Umbilical cord (tissue), 2 donors: ENCODE results near the gene NCKIPSD. TPM values are rescaled to one million over a fixed set of nuclear protein-coding genes. Genes with fewer than 3 reads are reported as not detected.

ENCODE experiments used
- DNase-seq: peaks from one replicate; pipeline ENCODE4 v3.0.0-alpha.2; 2015; ENCODE audit warnings: low spot score
- total RNA-seq: library from RNA; depleted of rRNA; stranded (reverse); fragments of >200 nt; gene quantifications from one replicate; pipeline ENCODE4 v1.2.3, GENCODE V29; 2014; ENCODE audit warnings: low replicate concordance; ENCODE audit not compliant: insufficient read depth

NCKIPSD gene
- total RNA-seq, 1 donor from 2014 or later = 7.9 TPM

GRCh38 chr3:48696601-48697000 lies 10.9 kb upstream of the NCKIPSD start:
- no peak for DNase-seq

- DNase-seq = no peak
Measured at GRCh38 chr3:48696156-48696555, 10.4 kb upstream of the NCKIPSD start.

- no peak for DNase-seq
Measured at GRCh38 chr3:48695393-48695753, 9.7 kb upstream of the NCKIPSD start.

- DNase-seq = peak; percentile 68
Measured at GRCh38 chr3:48694610-48695392, 9.1 kb upstream of the NCKIPSD start.

GRCh38 chr3:48693826-48694225 lies 8.1 kb upstream of the NCKIPSD start:
- no peak for DNase-seq

DNA sequence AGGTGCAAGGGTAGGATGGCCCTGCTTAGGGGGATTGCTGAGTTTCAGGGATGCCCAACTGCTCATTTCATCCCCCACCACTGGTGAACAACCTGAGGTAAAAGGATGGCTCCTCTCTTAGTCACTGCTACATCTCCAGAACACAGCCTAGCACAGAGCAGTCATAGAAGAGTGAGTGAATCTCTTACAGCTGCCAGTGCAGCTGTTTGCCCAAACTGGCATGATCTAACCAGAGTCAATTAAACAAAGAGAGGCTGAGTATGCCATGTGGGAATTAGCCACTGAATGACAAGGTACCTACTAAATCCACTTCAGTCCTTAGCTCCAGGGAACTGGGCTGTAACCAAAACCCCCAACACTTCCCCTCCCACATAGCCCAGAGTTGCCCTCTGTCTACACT lies 6.8 kb upstream of the NCKIPSD start:
- DNase-seq = no peak

DNA sequence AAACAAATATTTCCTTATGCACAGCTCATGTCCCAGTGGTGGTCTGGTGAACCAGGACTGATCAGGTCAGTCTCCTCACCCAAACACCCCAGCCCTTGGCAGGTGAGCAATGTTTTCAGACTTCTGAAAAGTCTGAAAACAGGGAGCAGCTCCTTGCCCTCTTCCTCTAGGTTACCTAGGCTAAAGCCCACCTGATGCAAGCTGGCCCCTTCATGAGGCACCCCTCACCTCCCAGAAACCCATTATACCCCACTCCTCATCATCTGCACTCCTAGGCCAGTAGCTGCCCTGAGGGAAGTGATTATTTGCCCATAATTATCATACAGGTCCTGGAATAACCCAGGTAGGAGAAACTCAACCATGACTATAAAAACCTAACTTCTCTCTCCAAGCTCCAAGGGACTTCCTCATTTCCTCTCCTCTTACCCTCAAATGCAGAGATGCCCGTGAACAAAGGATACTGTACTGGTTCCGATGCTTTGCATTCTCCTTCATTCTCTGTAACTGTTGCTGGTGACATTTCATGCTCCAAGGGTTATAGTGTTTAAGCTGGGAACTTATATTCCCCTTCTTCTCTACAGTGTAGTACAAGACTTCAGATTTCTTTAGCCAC lies 5.2 kb upstream of the NCKIPSD start:
- DNase-seq = no peak

GRCh38 chr3:48689384-48689783 lies 3.7 kb upstream of the NCKIPSD start:
- DNase-seq = no peak

- no peak for DNase-seq
Measured at GRCh38 chr3:48688737-48689075, 3.0 kb upstream of the NCKIPSD start.

DNA sequence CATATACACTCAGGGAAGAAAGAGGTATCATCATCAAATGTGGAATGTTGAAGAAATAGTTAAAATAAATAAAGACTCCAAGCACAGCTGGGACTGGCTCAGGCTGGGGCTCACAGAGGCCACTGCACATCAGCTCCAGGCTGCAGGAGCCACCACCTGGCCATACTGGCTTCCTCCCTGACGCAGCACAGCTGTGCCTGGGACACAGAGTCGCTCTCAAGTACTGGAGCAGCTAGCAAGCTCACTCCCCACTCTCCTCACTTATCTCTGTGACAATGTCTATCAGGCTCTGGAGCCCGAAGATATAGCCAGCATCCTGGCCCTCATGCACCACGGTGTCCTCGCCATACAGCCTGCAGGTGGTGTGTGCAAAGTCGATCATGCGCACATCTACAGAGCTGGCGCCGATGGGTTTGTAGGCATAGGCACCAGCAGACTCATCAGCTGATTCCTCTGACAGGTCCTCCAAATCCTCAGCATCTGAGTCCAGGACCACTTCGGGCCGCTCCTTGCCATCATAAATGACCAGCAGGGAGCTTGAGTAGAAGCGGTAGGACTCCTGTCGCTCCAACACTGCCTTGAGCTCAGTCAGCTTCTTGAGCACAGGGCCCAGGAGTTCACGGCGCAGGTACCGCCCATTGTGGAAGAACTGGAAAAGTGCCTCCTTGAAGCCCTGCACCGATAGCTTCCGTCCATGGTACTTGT lies 2.5 kb upstream of the NCKIPSD start:
- DNase-seq = no peak

GRCh38 chr3:48687220-48687678 lies 1.5 kb upstream of the NCKIPSD start:
- no peak for DNase-seq

GRCh38 chr3:48686538-48687219 lies 964 bp upstream of the NCKIPSD start:
- peak; percentile 39 for DNase-seq

DNA sequence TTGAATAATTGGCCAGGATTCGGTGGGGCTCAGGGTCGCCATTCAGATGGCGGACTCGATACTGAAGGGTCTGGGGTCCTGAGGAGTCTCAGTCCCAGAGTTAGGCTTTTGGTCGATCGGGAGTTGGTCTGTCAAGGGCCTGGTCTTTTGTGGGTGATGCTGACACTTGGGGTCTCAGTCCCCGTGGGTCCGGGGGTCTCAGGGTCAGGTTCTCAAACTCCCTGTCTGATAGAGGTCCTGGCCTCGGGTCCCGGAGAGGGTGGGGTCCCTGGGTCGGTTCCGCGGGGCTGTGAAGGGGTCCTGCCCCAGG lies 467 bp downstream of the NCKIPSD start:
- no peak for DNase-seq

DNA sequence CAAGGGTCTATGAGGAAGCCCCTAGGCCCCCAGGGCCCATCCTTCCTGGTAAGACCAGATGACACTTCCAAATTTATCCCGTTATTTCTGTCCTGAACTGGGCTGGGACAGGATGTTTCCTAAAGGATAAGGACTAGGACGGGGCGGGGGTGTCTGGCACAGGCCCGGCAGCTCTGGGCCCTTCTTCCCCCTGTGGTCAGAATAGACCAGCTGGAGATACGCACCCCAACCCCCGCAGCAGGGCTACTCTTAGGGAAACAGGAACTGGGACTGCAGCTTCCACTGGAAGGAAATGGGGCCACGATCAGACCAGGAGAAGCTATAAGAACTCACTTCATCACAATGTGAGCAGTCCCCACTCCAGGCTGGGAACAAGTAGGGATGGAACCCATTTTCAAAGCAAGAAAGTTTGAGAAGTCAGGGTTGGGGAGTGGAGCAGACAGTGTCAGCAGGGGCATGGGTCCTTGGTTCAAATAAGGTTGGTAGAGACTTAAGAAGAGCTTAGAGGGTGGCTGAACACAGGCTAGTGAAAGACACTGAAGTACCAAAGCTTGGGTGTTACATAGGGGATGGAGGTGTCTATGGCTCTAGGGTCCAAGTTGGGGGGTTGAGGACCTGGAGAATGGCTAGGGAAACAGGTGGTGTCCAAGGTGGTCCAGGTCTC lies 1.1 kb downstream of the NCKIPSD start:
- DNase-seq = no peak

DNA sequence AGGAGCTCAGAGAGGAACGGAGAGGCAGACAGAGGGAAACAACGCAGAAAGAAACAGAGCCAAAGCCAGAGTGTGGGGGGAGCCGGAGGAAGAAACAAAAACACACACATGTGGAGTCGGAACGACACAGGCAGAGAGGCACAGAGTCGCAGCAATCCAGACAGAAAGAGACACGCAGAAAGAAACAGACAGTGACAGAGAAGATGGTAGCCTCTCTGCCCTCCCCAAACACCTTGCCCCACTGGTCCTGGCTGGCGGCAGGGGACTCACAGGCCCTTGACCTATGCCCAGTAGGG lies 1.7 kb downstream of the NCKIPSD start:
- DNase-seq = no peak

DNA sequence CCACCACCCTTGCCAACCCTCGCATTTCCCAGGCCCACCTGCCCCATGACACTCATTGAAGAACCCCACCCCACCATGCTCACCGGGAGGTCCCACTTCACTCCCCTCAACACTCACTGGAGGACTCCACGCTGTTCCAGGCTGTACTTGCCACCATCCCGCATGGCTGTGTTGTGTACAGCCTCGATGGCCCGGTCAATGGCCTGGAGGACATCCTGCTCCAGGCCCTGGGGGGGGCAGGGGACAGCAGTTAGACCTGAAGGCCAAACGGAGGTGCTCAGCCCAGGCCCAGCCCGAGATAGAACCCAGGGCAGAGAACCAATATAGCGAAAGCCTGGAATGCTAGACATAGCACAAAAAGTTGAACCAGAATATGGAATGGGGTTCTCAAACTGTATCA lies 2.9 kb downstream of the NCKIPSD start:
- no peak for DNase-seq

GRCh38 chr3:48681974-48682610 lies 3.6 kb downstream of the NCKIPSD start:
- no peak for DNase-seq

GRCh38 chr3:48681541-48681880 lies 4.2 kb downstream of the NCKIPSD start:
- DNase-seq = no peak

- DNase-seq = no peak
Measured at GRCh38 chr3:48680811-48681540, 4.7 kb downstream of the NCKIPSD start.

- DNase-seq = no peak
Measured at GRCh38 chr3:48679411-48680391, 6.0 kb downstream of the NCKIPSD start.
